Astrocyte of the spinal cord (primary cell): ENCODE results near the gene AGPAT4.
"Not testable (repeated sequence)": the region's sequence is repeated elsewhere in the genome, so short reads cannot be mapped to it uniquely, and the experiment has no call there.

Experiments used
- DNase-seq: peaks from one replicate; pipeline ENCODE4 v3.0.0; 2011; ENCODE audit warnings: low read depth, low spot score
- H3K4me3 ChIP-seq: 2 replicates; pipeline ENCODE4 v1.5.1; 2011; ENCODE audit warnings: low read depth, mild to moderate bottlenecking, low read length, moderate library complexity
- CTCF ChIP-seq: IDR thresholded peaks from 2 replicates; pipeline ENCODE4 v1.5.1; 2012; ENCODE audit warnings: low read depth, mild to moderate bottlenecking, low read length, inconsistent platforms
- in situ Hi-C: cut with HindIII; loops from 2 replicates; pipeline ENCODE4 v1.10.0; 2017; ENCODE audit warnings: low sequenced_read_pairs

AGPAT4 gene

GRCh38 chr6:161225681-161226008 is 48.2 kb downstream of the AGPAT4 start:
- in situ Hi-C loops, result no loop called here

GRCh38 chr6:161224951-161225680 is 48.7 kb downstream of the AGPAT4 start:
- in situ Hi-C loops, H3K4me3 ChIP-seq, DNase-seq: not testable (repeated sequence)

More at GRCh38 chr6:161225681-161226008, 48.2 kb downstream of the AGPAT4 start:
- TF ChIP-seq CTCF, result no peak
- no peak overlapping the region for H3K4me3 ChIP-seq
- DNase-seq, result no peak

- no peak for TF ChIP-seq CTCF
- DNase-seq, result no peak
- no peak overlapping the region for H3K4me3 ChIP-seq
- in situ Hi-C loops, result no loop called here
Observed at GRCh38 chr6:161223646-161224045, 50.2 kb downstream of the AGPAT4 start.

- DNase-seq, result no peak
- in situ Hi-C loops, result no loop called here
- no peak for TF ChIP-seq CTCF
Observed at GRCh38 chr6:161222706-161223234, 51.1 kb downstream of the AGPAT4 start.

GRCh38 chr6:161220346-161220745 is 53.5 kb downstream of the AGPAT4 start:
- in situ Hi-C loops, result no loop called here
- DNase-seq, result no peak
- H3K4me3 ChIP-seq, result no peak overlapping the region

More at GRCh38 chr6:161222706-161223234, 51.1 kb downstream of the AGPAT4 start:
- H3K4me3 ChIP-seq, result no peak overlapping the region

GRCh38 chr6:161219680-161220079 is 54.2 kb downstream of the AGPAT4 start:
- no peak for DNase-seq
- no peak overlapping the region for H3K4me3 ChIP-seq
- in situ Hi-C loops, result no loop called here
- TF ChIP-seq CTCF, result no peak

More at GRCh38 chr6:161220346-161220745, 53.5 kb downstream of the AGPAT4 start:
- TF ChIP-seq CTCF, result no peak

- DNase-seq, result no peak
- peak; percentile 34 for TF ChIP-seq CTCF
- no peak overlapping the region for H3K4me3 ChIP-seq
- in situ Hi-C loops, result no loop called here
Observed at GRCh38 chr6:161218222-161218621, 55.6 kb downstream of the AGPAT4 start.
